CD8-positive, alpha-beta memory T cell (primary cell): ENCODE data around the gene GMDS. TPM values are rescaled to one million over a fixed set of nuclear protein-coding genes. Genes with fewer than 3 reads are reported as not detected.

ENCODE experiments used
- CTCF ChIA-PET: fragments of 350-600 bp; sonication (Branson Sonifier 250); formaldehyde crosslinking; loops from one replicate; lab custom pipeline; 2021; ENCODE audit warnings: antibody characterized with exemption; lab: Charles Lee
- POLR2A ChIA-PET: fragments of 350-600 bp; sonication (Branson Sonifier 250); formaldehyde crosslinking; loops from one replicate; lab custom pipeline; 2021; ENCODE audit warnings: antibody characterized with exemption; lab: Charles Lee
- DNase-seq, 5 donors: peaks; one replicate each; pipeline versions ENCODE4 v3.0.0 to v3.0.0-alpha.2; 2020 to 2022; ENCODE audit warnings: mixed read lengths in 1 of 5
- H3K27ac ChIP-seq: one replicate; pipeline ENCODE4 v1.7.0; 2013; ENCODE audit warnings: low read depth, mild to moderate bottlenecking, low read length, moderate library complexity
- H3K27me3 ChIP-seq: 2 replicates; pipeline ENCODE4 v1.7.0; 2013; ENCODE audit warnings: low read length, mild to moderate bottlenecking; ENCODE audit not compliant: insufficient read depth, poor library complexity, severe bottlenecking
- H3K36me3 ChIP-seq: 2 replicates; pipeline ENCODE4 v1.7.0; 2013; ENCODE audit warnings: mild to moderate bottlenecking, low read length, moderate library complexity; ENCODE audit not compliant: insufficient read depth
- H3K4me1 ChIP-seq: 2 replicates; pipeline ENCODE4 v1.7.0; 2013; ENCODE audit warnings: mild to moderate bottlenecking, low read length, moderate library complexity; ENCODE audit not compliant: insufficient read depth
- H3K4me3 ChIP-seq: 2 replicates; pipeline ENCODE4 v1.7.0; 2013; ENCODE audit warnings: mild to moderate bottlenecking, low read length
- H3K9me3 ChIP-seq: 2 replicates; pipeline ENCODE4 v1.7.0; 2013; ENCODE audit warnings: mild to moderate bottlenecking, low read length
- H3K27ac Mint-ChIP-seq, 8 donors: one replicate each; pipeline ENCODE4 v1.8.0; 2020 to 2021; ENCODE audit warnings: mixed read lengths in 8 of 8, mild to moderate bottlenecking in 6 of 8, inconsistent platforms in 3 of 8, moderate library complexity in 3 of 8
- H3K27me3 Mint-ChIP-seq, 2 donors: one replicate each; pipeline ENCODE4 v1.8.0; 2020 to 2021; ENCODE audit warnings: mixed read lengths in 2 of 2, mild to moderate bottlenecking in 1 of 2, moderate library complexity in 1 of 2
- H3K36me3 Mint-ChIP-seq, 3 donors: one replicate each; pipeline ENCODE4 v1.8.0; 2020 to 2021; ENCODE audit warnings: mixed read lengths in 3 of 3, inconsistent platforms in 1 of 3, mild to moderate bottlenecking in 1 of 3
- H3K4me1 Mint-ChIP-seq, 3 donors: one replicate each; pipeline ENCODE4 v1.8.0; 2020 to 2021; ENCODE audit warnings: mixed read lengths in 3 of 3, inconsistent platforms in 1 of 3, mild to moderate bottlenecking in 1 of 3
- H3K4me3 Mint-ChIP-seq, 7 donors: one replicate each; pipeline ENCODE4 v1.8.0; 2020 to 2021; ENCODE audit warnings: mixed read lengths in 7 of 7, mild to moderate bottlenecking in 6 of 7, moderate library complexity in 4 of 7, inconsistent platforms in 2 of 7
- H3K9me3 Mint-ChIP-seq, 5 donors: one replicate each; pipeline ENCODE4 v1.8.0; 2020 to 2022; ENCODE audit warnings: mixed read lengths in 5 of 5, mild to moderate bottlenecking in 3 of 5, moderate library complexity in 2 of 5, inconsistent platforms in 1 of 5
- polyA plus RNA-seq: library from polyadenylated mRNA; unstranded; fragments of 300-500 nt; fragmentation: Illumina TruSeq; gene quantifications from one replicate; pipeline ENCODE4 v1.2.3, GENCODE V29; 2021
- total RNA-seq, 2 experiments: library from RNA; stranded (reverse); gene quantifications; one replicate each; pipeline ENCODE4 v1.2.3, GENCODE V29; 2021

Gene GMDS
- total and polyA plus RNA-seq, 3 experiments from 2014 or later = 16.4 to 33.4 (median 28.6) TPM

- Histone ChIP-seq H3K9me3 (no peaks in the 10 kb centered on the region), H3K36me3 (no peaks in the 10 kb centered on the region), H3K27me3 (no peaks in the 10 kb centered on the region), H3K27ac (no peak overlapping the region), H3K4me1 (no peaks in the 10 kb centered on the region), H3K4me3 (no peak overlapping the region)
- POLR2A ChIA-PET = no interaction called here
- no peaks in the 10 kb centered on the region for H3K27me3 Mint-ChIP-seq
- CTCF ChIA-PET = no interaction called here
- peaks cover 16 to 25% (median 18%) of the 10 kb centered on the region in 3 donors for H3K36me3 Mint-ChIP-seq
- no peaks in the 10 kb centered on the region for H3K4me1 Mint-ChIP-seq
- no peak for DNase-seq
- no peak overlapping the region for H3K4me3 Mint-ChIP-seq
- H3K27ac Mint-ChIP-seq = no peak overlapping the region
- H3K9me3 Mint-ChIP-seq = peaks cover 0 to 3% (median 0%) of the 10 kb centered on the region in 5 donors
Observed at GRCh38 chr6:1910621-1911407, 334.6 kb downstream of the GMDS start.

DNA sequence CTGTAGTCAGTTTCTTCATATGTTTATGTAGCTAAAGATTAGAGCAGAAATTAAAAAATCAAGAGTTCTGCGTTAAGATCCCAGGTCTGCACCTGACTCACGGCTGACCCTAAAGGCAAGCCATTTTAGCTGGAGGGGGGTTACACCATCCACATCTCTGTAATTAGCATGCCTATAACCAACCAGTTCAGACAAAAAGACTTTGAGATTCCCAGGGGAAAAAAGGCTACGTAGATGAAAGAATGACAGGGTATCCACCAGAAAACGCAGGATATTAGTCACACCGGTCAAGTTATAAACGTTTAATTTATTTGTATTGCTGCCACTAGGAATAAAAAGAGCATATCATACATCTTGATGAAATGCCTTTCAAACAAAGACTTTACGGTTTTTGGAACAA is 336.6 kb downstream of the GMDS start:
- H3K27me3 ChIP-seq = no peaks in the 10 kb centered on the region
- no peaks in the 10 kb centered on the region for H3K9me3 ChIP-seq
- no peaks in the 10 kb centered on the region for H3K36me3 ChIP-seq
- Mint-ChIP-seq H3K4me1 (no peaks in the 10 kb centered on the region), H3K9me3 (peaks cover 0 to 3% (median 0%) of the 10 kb centered on the region in 5 donors), H3K36me3 (peaks cover 12 to 25% (median 16%) of the 10 kb centered on the region in 3 donors), H3K27ac (no peak overlapping the region), H3K27me3 (no peaks in the 10 kb centered on the region), H3K4me3 (no peak overlapping the region)
- H3K4me1 ChIP-seq = no peaks in the 10 kb centered on the region
- H3K4me3 ChIP-seq = no peak overlapping the region
- ChIA-PET POLR2A (no interaction called here), CTCF (no interaction called here)
- no peak overlapping the region for H3K27ac ChIP-seq
- no peak for DNase-seq

DNA sequence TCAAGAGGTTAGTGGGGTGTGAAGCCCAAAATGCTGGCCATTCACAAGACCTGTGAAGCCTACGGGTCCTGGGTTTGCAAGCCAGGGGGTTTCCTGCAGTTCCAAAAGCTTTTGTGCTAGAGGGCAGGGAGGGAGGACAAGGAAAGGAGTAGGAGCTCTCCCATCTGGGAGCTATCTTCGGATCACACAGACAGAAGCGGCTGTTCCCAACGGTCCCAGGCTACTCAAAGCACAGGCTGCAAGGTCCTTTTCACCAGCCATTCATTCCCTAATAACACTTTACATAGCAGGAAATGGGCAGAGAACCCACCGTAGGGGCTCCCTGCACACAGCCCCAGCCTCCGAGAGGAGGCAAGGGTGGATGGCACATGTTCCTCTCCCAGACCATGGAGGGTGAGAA is 338.8 kb downstream of the GMDS start:
- no peaks in the 10 kb centered on the region for H3K4me1 ChIP-seq
- H3K27me3 Mint-ChIP-seq = no peaks in the 10 kb centered on the region
- no peaks in the 10 kb centered on the region for H3K9me3 ChIP-seq
- CTCF ChIA-PET = no interaction called here
- no peak overlapping the region for H3K27ac Mint-ChIP-seq
- no peak overlapping the region for H3K27ac ChIP-seq
- H3K4me3 Mint-ChIP-seq = no peak overlapping the region
- no peaks in the 10 kb centered on the region for H3K36me3 ChIP-seq
- no peak for DNase-seq
- H3K4me3 ChIP-seq = no peak overlapping the region
- peaks cover 0 to 3% (median 0%) of the 10 kb centered on the region in 5 donors for H3K9me3 Mint-ChIP-seq
- peaks cover 12 to 25% (median 16%) of the 10 kb centered on the region in 3 donors for H3K36me3 Mint-ChIP-seq
- H3K27me3 ChIP-seq = no peaks in the 10 kb centered on the region
- H3K4me1 Mint-ChIP-seq = no peaks in the 10 kb centered on the region
- POLR2A ChIA-PET = no interaction called here

- peaks cover 12 to 25% (median 16%) of the 10 kb centered on the region in 3 donors for H3K36me3 Mint-ChIP-seq
- no peaks in the 10 kb centered on the region for H3K27me3 ChIP-seq
- H3K9me3 Mint-ChIP-seq = peaks cover 0 to 3% (median 0%) of the 10 kb centered on the region in 5 donors
- H3K27ac ChIP-seq = no peak overlapping the region
- ChIA-PET CTCF (no interaction called here), POLR2A (no interaction called here)
- no peaks in the 10 kb centered on the region for H3K4me1 ChIP-seq
- H3K27me3 Mint-ChIP-seq = no peaks in the 10 kb centered on the region
- H3K4me1 Mint-ChIP-seq = no peaks in the 10 kb centered on the region
- no peaks in the 10 kb centered on the region for H3K36me3 ChIP-seq
- no peak overlapping the region for H3K27ac Mint-ChIP-seq
- H3K4me3 Mint-ChIP-seq = no peak overlapping the region
- H3K9me3 ChIP-seq = no peaks in the 10 kb centered on the region
- no peak overlapping the region for H3K4me3 ChIP-seq
- DNase-seq = no peak
Observed at GRCh38 chr6:1906014-1906413, 339.4 kb downstream of the GMDS start.

- H3K4me1 ChIP-seq = no peaks in the 10 kb centered on the region
- no peak overlapping the region for H3K27ac Mint-ChIP-seq
- peaks cover 12 to 20% (median 16%) of the 10 kb centered on the region in 3 donors for H3K36me3 Mint-ChIP-seq
- H3K27me3 ChIP-seq = no peaks in the 10 kb centered on the region
- no peak for DNase-seq
- H3K9me3 Mint-ChIP-seq = peaks cover 0 to 3% (median 0%) of the 10 kb centered on the region in 5 donors
- no peak overlapping the region for H3K4me3 ChIP-seq
- no peak overlapping the region for H3K4me3 Mint-ChIP-seq
- ChIA-PET POLR2A (no interaction called here), CTCF (no interaction called here)
- no peaks in the 10 kb centered on the region for H3K36me3 ChIP-seq
- H3K4me1 Mint-ChIP-seq = no peaks in the 10 kb centered on the region
- peaks cover 0 to under 1% of the 10 kb centered on the region in 2 donors for H3K27me3 Mint-ChIP-seq
- no peak overlapping the region for H3K27ac ChIP-seq
- H3K9me3 ChIP-seq = no peaks in the 10 kb centered on the region
Observed at GRCh38 chr6:1904898-1905297, 340.5 kb downstream of the GMDS start.

DNA sequence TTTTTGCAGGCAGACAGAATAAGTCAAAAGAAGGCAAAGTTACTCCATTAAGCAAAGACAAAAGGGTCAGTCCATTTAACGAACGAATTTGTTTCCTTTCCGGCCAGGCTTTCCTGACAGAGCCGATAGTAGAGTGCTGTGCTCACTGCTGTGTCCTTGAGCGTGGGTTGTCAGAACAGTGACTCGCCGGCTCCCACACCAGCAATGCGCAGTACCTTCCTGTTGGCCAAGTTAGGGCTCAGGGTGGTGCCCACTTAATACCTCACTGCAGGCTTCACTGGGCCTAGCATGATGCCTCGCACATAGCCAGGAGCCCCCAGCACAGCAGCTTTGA is 341.0 kb downstream of the GMDS start:
- Histone ChIP-seq H3K4me3 (no peak overlapping the region), H3K27ac (no peak overlapping the region), H3K9me3 (no peaks in the 10 kb centered on the region), H3K36me3 (no peaks in the 10 kb centered on the region), H3K4me1 (no peaks in the 10 kb centered on the region), H3K27me3 (no peaks in the 10 kb centered on the region)
- ChIA-PET POLR2A (no interaction called here), CTCF (no interaction called here)
- peaks cover 8 to 16% (median 12%) of the 10 kb centered on the region in 3 donors for H3K36me3 Mint-ChIP-seq
- H3K4me1 Mint-ChIP-seq = no peaks in the 10 kb centered on the region
- peaks cover 0 to 2% (median 0%) of the 10 kb centered on the region in 5 donors for H3K9me3 Mint-ChIP-seq
- no peak overlapping the region for H3K4me3 Mint-ChIP-seq
- H3K27me3 Mint-ChIP-seq = peaks cover 0 to 1% of the 10 kb centered on the region in 2 donors
- no peak for DNase-seq
- H3K27ac Mint-ChIP-seq = peak overlapping the region in 1 of 8 donors; percentile 65

DNA sequence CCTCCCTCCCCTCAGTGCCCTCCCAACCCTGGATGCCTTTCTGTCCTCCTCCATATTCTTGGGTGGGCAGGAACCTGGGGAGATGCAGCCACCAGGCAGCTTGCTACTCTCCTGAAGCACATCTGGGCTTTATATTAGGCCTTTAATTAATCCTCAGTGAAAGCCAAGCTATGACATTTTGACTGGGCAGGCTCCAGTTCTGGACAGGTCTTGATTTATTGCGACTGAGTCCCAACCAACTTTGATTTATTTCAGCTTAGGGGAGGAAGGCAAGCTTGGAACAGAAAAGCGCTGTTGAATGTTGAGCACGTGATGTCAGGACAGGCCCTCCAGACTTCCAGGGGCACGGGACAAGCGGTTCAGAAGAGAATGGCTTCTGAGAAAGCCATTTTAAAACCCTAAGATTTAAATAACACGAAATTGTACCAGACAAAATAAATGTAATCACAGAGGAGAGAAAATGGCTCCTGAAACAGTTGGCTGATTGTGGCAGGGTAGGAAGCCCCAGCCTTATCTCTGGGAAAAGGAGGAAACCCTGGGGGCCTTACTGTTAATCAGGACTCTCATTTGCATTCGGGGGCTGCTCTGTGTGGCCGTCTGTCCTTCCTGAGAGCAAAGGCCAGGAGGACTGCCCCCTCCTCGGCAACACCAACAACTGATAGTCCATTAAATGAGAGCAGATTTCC is 341.5 kb downstream of the GMDS start:
- Histone ChIP-seq H3K4me1 (no peaks in the 10 kb centered on the region), H3K4me3 (no peak overlapping the region), H3K27ac (no peak overlapping the region), H3K36me3 (no peaks in the 10 kb centered on the region), H3K27me3 (no peaks in the 10 kb centered on the region), H3K9me3 (no peaks in the 10 kb centered on the region)
- no peaks in the 10 kb centered on the region for H3K4me1 Mint-ChIP-seq
- H3K9me3 Mint-ChIP-seq = peaks cover 0 to 2% (median 0%) of the 10 kb centered on the region in 5 donors
- peak overlapping the region in 1 of 8 donors; percentile 65 for H3K27ac Mint-ChIP-seq
- ChIA-PET POLR2A (no interaction called here), CTCF (no interaction called here)
- H3K36me3 Mint-ChIP-seq = peaks cover 9 to 11% (median 10%) of the 10 kb centered on the region in 3 donors
- H3K4me3 Mint-ChIP-seq = no peak overlapping the region
- H3K27me3 Mint-ChIP-seq = peaks cover 0 to 1% of the 10 kb centered on the region in 2 donors
- DNase-seq = no peak

- no peak for DNase-seq
- POLR2A ChIA-PET = no interaction called here
- H3K4me3 ChIP-seq = no peak overlapping the region
- no peak overlapping the region for H3K27ac Mint-ChIP-seq
- H3K36me3 ChIP-seq = no peaks in the 10 kb centered on the region
- peaks cover 0 to 2% (median 0%) of the 10 kb centered on the region in 5 donors for H3K9me3 Mint-ChIP-seq
- no peak overlapping the region for H3K27ac ChIP-seq
- H3K4me1 Mint-ChIP-seq = no peaks in the 10 kb centered on the region
- no peaks in the 10 kb centered on the region for H3K27me3 ChIP-seq
- H3K36me3 Mint-ChIP-seq = peaks cover 2 to 7% (median 3%) of the 10 kb centered on the region in 3 donors
- H3K9me3 ChIP-seq = no peaks in the 10 kb centered on the region
- no peak overlapping the region for H3K4me3 Mint-ChIP-seq
- CTCF ChIA-PET = no interaction called here
- peaks cover 0 to 1% of the 10 kb centered on the region in 2 donors for H3K27me3 Mint-ChIP-seq
- H3K4me1 ChIP-seq = no peaks in the 10 kb centered on the region
Observed at GRCh38 chr6:1901556-1901955, 343.8 kb downstream of the GMDS start.
